BJ (cell line): ENCODE measurements around the gene TMX1. TPM values are rescaled to one million over a fixed set of nuclear protein-coding genes. Genes with fewer than 3 reads are reported as not detected.

Experiments
- CTCF ChIA-PET: fragments of 350-600 bp; formaldehyde crosslinking; extraction: SDS; loops from one replicate; lab custom pipeline; 2021; ENCODE audit warnings: antibody characterized with exemption, inconsistent platforms; lab: Yijun Ruan, JAX
- POLR2A ChIA-PET: fragments of 300-600 bp; sonication (Branson Sonifier 250); formaldehyde crosslinking; extraction: SDS; loops from one replicate; lab custom pipeline; 2021; ENCODE audit warnings: antibody characterized with exemption; lab: Charles Lee
- DNase-seq: peaks from one replicate; pipeline ENCODE4 v3.0.0-alpha.2; 2011; ENCODE audit warnings: low read depth
- H3K27me3 ChIP-seq: 2 replicates; pipeline ENCODE4 v1.6.0; 2011; ENCODE audit warnings: low read length; ENCODE audit not compliant: control insufficient read depth, insufficient read depth
- H3K36me3 ChIP-seq: 2 replicates; pipeline ENCODE4 v1.5.1; 2011; ENCODE audit warnings: low read length; ENCODE audit not compliant: control insufficient read depth, insufficient read depth
- H3K4me3 ChIP-seq: 2 replicates; pipeline ENCODE4 v1.5.1; 2011; ENCODE audit warnings: low read depth, mild to moderate bottlenecking, control low read depth, low read length
- polyA plus RNA-seq: library from polyadenylated mRNA; depleted of rRNA; stranded (reverse); fragments of >200 nt; gene quantifications from 2 replicates; pipeline ENCODE4 v1.2.3, GENCODE V29; 2011
- TF ChIP-seq, protein P1 (sequence below): IDR thresholded peaks from 2 replicates; pipeline ENCODE4 v1.5.1; 2011; ENCODE audit warnings: low read depth, mild to moderate bottlenecking, control low read depth, inconsistent platforms, low read length, moderate library complexity; ENCODE audit not compliant: insufficient read depth

The TMX1 gene
- polyA plus RNA-seq, 1 experiment = 10.4 TPM

GRCh38 chr14:51285120-51285519 lies 45.1 kb downstream of the TMX1 start:
- CTCF ChIA-PET = interaction anchor here (2.9 to 12.4 kb wide), 2 partner anchors 236 to 493 kb away, joined by 9 to 310 read pairs; no protein-coding TSS in a partner anchor
- POLR2A ChIA-PET = no interaction called here
- H3K36me3 ChIP-seq = no peaks in the 10 kb centered on the region
- H3K27me3 ChIP-seq = no peaks in the 10 kb centered on the region
- TF ChIP-seq, protein P1, sequence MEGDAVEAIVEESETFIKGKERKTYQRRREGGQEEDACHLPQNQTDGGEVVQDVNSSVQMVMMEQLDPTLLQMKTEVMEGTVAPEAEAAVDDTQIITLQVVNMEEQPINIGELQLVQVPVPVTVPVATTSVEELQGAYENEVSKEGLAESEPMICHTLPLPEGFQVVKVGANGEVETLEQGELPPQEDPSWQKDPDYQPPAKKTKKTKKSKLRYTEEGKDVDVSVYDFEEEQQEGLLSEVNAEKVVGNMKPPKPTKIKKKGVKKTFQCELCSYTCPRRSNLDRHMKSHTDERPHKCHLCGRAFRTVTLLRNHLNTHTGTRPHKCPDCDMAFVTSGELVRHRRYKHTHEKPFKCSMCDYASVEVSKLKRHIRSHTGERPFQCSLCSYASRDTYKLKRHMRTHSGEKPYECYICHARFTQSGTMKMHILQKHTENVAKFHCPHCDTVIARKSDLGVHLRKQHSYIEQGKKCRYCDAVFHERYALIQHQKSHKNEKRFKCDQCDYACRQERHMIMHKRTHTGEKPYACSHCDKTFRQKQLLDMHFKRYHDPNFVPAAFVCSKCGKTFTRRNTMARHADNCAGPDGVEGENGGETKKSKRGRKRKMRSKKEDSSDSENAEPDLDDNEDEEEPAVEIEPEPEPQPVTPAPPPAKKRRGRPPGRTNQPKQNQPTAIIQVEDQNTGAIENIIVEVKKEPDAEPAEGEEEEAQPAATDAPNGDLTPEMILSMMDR = no peak
- H3K4me3 ChIP-seq = no peak overlapping the region
- DNase-seq = no peak

DNA sequence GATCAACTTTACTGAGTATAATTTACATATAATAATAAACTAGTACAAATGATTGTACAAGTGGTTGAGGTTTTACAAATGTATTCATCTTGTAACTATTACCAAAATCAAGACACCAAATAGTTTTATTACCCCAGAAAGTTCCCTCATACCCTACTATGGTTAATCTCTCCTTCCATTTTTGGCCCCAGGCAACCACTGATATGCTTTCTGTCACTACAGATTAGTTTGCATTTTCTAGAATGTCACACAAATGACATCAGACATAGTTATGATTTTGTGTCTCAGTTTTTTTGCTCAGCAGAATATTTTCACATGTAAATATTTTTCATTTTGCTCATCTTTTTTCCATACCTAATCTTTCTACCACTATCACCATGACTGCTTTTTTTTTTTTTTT lies 49.1 kb downstream of the TMX1 start:
- TF ChIP-seq, protein P1 = no peak
- CTCF ChIA-PET = interaction anchor here (1.2 to 12.4 kb wide), 2 partner anchors 11 to 489 kb away, joined by 3 to 310 read pairs; no protein-coding TSS in a partner anchor
- DNase-seq = no peak
- POLR2A ChIA-PET = interaction anchor here (0.6 kb wide), 1 partner anchor 16 kb away, joined by 37 read pairs; no protein-coding TSS in a partner anchor
- H3K36me3 ChIP-seq = no peaks in the 10 kb centered on the region
- H3K27me3 ChIP-seq = no peaks in the 10 kb centered on the region
- H3K4me3 ChIP-seq = no peak overlapping the region

GRCh38 chr14:51290132-51290531 lies 50.1 kb downstream of the TMX1 start:
- CTCF ChIA-PET = no interaction called here

GRCh38 chr14:51291016-51291415 lies 51.0 kb downstream of the TMX1 start:
- TF ChIP-seq, protein P1 = no peak
- no peak for DNase-seq
- Histone ChIP-seq H3K27me3 (no peaks in the 10 kb centered on the region), H3K4me3 (no peak overlapping the region), H3K36me3 (no peaks in the 10 kb centered on the region)
- ChIA-PET POLR2A (interaction anchor here (1.4 kb wide), 1 partner anchor 361 kb away, joined by 11 read pairs; the partner anchor contains the start of gene FRMD6), CTCF (interaction anchor here (1.3 kb wide), 1 partner anchor 8 kb away, joined by 7 read pairs; no protein-coding TSS in a partner anchor)

More at GRCh38 chr14:51290132-51290531, 50.1 kb downstream of the TMX1 start:
- H3K4me3 ChIP-seq = no peak overlapping the region
- H3K27me3 ChIP-seq = no peaks in the 10 kb centered on the region
- POLR2A ChIA-PET = interaction anchor here (0.6 kb wide), 1 partner anchor 15 kb away, joined by 37 read pairs; no protein-coding TSS in a partner anchor
- TF ChIP-seq, protein P1 = no peak
- no peak for DNase-seq
- H3K36me3 ChIP-seq = no peaks in the 10 kb centered on the region

DNA sequence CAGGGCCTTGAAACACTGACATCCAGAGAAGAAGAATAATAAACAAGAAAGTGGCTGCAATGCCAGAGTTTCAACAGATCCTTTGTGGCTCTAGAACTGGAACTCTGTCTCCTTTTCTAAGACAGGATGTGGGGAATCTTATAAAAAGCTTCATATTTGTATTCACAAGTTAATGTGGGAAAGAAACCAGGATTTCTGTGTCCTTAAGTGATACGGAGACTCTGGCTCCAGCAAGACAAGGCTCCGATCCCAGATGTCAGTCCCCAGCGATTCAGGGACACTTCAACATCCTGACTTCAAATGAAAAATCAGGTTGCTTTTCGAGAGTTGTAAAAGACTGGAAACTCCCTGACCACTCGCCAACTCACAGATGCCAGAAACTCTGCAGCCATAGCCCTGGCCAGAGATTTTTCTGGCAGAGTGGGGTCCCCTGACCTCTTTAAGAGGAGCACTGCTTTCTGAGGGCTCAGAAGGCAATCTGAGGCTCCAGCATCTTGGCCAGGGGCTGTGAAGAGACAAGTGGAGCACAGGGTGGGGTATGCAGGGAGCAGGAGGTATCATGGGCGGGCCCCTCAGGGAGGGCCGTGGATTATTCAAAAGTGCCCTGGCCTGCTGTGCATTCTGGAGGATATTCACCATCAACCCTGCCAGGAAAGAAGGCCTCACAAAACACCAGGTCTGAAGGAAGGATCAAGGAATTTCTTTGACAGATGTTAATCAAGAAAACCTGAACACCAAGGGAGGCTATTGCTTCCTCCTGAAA lies 53.3 kb downstream of the TMX1 start:
- Histone ChIP-seq H3K27me3 (no peaks in the 10 kb centered on the region), H3K36me3 (no peaks in the 10 kb centered on the region), H3K4me3 (no peak overlapping the region)
- TF ChIP-seq, protein P1 = no peak
- DNase-seq = peak; percentile 53
- ChIA-PET CTCF (interaction anchor here (0.7 to 1.8 kb wide), 6 partner anchors 9 to 483 kb away, joined by 3 to 11 read pairs (median 6); no protein-coding TSS in a partner anchor), POLR2A (no interaction called here)
